GM12865 (cell line): ENCODE data around the gene CHKB.
"Not testable (repeated sequence)": the region's sequence is repeated elsewhere in the genome, so short reads cannot be mapped to it uniquely, and the experiment has no call there.

Source experiments
- DNase-seq: peaks from one replicate; pipeline ENCODE4 v3.0.0; 2010; ENCODE audit warnings: low read depth
- H3K4me3 ChIP-seq: 2 replicates; pipeline ENCODE4 v1.5.1; 2011; ENCODE audit warnings: mild to moderate bottlenecking, low read depth, low read length, control low read depth
- TF ChIP-seq, protein P1 (sequence below): IDR thresholded peaks from 2 replicates; pipeline ENCODE4 v1.5.1; 2011; ENCODE audit warnings: low read length, control low read depth, low read depth, inconsistent platforms; ENCODE audit not compliant: insufficient read depth; ENCODE audit errors: missing control alignments

The CHKB gene

DNA sequence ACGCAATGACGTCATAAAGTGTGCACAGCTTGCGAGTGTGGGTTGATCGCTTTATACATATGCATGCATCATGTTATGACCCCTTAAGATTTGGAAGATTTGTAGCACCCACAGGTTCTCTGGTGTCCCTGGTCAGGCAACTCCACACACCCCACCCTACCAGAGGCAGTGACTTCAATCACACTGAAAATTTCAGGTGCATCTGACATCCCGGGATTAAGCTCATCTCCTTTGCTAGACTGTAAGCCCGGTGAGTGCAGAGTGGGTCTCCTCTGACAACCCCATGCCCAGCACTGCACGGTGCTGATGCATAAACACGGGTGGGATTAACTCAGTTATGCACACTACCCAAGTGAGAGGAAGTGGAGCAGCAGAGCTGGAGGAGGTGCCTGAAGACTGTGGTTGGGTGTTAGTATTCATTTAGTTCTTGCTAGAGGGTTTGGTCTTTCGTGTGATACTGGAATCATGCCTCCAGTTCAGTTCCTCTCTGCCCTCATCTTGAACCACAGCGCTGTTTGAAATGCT, 38.8 kb upstream of the CHKB start:
- H3K4me3 ChIP-seq, result peak overlapping the region; percentile 50
- peak; percentile 85 for DNase-seq
- TF ChIP-seq, protein P1, sequence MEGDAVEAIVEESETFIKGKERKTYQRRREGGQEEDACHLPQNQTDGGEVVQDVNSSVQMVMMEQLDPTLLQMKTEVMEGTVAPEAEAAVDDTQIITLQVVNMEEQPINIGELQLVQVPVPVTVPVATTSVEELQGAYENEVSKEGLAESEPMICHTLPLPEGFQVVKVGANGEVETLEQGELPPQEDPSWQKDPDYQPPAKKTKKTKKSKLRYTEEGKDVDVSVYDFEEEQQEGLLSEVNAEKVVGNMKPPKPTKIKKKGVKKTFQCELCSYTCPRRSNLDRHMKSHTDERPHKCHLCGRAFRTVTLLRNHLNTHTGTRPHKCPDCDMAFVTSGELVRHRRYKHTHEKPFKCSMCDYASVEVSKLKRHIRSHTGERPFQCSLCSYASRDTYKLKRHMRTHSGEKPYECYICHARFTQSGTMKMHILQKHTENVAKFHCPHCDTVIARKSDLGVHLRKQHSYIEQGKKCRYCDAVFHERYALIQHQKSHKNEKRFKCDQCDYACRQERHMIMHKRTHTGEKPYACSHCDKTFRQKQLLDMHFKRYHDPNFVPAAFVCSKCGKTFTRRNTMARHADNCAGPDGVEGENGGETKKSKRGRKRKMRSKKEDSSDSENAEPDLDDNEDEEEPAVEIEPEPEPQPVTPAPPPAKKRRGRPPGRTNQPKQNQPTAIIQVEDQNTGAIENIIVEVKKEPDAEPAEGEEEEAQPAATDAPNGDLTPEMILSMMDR, result no peak

DNA sequence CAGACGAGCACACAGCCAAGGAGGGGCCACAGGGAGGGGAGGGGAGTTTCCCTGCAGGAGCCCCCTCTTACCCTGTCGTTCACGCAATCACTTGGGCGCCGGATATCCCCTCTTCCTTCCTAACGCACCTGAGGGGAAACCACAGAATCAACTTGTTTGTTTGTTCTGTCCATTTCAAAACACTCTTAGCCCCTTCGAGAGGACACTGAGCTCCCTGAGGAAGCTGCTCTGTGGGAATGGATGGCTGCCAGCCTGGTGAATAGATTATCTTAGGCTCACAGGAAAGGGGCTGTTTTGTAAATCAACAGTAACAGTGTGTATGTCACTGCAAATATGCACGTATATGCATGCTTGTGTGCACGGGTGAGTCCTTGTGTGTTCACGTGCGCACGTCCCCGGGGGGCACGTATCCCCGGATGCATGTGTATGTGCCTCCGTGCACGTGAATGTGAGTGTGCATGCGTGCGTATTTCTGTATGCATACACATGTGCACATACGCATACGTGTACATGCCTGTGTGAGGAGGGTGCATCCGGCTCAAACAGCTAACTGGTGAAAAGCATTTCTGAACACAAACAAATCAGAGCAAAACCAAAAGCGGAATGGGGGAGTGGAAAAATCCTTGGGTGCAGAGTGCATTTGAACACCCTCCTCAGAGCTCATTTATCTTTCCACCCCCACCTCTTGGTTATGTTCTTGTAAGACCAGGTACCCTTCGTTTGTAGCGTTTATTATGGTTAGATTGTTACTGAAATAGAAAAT, 38.1 kb upstream of the CHKB start:
- H3K4me3 ChIP-seq, result peak overlapping the region; percentile 50
- DNase-seq, result peak; percentile 92
- TF ChIP-seq, protein P1, result no peak

DNA sequence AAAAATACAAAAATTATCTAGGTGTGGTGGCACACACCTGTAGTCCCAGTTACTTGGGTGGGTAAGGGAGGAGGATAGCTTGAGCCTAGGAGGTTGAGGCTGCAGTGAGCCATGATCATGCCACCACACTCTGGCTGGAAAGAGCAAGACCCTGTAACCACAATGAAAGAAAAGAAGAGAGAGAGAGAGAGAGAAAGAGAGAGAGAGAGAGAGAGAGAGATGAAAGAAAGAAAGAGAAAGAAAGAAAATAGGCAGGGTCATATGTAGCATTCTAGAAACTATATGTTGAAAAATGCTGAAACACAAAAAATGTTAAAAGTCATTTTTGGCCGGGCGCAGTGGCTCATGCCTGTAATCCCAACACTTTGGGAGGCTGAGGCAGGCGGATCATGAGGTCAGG, 31.6 kb upstream of the CHKB start:
- DNase-seq, H3K4me3 ChIP-seq: not testable (repeated sequence)

DNA sequence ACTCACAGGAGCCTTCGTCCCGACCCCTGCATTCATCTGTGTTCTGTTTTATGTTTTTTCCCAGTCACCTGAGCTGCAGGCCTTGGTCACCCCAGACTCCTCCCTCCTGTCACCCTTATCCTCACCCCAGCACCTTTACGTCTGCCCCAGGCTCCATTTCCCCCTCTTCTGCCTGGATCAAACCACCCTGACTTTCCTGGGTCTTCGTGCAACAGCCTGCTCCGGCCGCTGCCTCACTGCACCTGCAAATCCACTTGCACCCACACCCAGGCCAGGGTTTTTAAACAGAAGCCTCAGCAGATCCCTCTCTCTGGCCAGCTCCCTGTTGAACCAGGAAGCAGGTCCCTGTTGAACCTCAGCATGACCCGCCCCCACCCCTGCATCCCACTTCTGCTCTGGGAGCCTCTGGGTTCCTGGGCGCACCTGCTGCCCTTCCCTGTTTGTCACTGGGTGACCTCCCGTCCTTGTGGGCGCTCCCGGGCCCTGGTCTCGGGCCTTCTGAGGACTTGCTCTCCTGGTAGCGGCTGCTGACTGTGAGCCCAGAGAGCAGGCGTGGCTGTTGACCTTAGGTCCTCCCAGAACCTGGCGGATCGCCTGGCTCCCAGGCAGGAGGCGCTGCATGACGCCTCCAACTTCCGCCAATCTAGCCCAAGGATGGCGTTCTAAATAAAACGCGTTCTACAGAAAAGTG, 30.8 kb upstream of the CHKB start:
- no peak for DNase-seq
- no peak overlapping the region for H3K4me3 ChIP-seq

DNA sequence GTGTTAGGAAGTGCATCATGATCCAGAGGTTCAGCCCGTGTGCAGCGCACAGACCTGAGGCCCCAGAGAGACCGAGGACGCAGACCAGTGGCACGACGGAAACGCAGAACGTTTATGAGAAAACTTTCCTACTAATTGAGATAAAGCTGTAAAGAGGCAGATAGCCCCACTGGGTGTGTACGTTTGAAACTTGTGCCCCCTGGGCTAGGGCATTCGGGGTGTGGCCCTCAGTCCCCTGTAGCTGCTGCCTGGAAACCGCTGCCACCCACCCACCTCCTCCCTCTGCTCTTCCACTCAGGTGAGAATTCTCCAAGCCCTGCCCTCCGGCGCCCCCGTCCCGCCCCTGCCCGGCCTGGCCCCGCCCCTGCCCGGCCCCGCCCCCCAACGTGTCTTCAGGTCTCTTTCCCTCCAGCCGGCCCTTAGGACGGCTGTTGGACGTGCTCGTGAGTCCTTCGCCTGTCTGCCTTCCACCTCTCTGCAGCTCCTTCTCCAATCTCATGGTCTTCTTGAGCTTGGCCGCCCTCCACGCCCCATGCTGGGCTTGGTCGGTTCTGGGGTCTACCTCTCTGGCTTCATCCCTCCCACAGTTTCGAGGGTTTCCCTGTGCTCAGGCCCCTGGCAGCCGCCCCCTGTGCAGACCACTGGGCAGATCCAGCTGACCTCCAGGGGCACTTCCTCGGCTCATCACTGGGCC, 30.0 kb upstream of the CHKB start:
- TF ChIP-seq, protein P1, result no peak
- no peak for DNase-seq
- no peak overlapping the region for H3K4me3 ChIP-seq

More for the DNA sequence above, 30.8 kb upstream of the CHKB start:
- TF ChIP-seq, protein P1, result no peak

DNA sequence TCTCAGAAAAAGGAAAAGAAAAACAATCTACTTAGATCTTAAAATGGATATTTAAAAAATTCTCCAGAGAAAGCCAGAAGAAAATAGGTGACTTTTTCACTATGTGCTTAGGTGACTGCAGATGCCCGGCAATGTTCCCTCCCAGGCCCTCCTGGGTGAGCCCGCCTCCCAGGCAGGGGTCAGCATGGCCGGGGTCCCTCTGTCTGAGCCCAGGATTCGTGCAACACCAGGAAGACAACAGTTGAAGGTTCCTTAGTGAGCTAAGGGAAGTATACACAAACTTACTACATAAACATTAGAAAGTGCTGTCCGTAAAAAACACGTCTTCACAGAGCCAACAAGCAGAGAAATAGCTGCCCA, 29.5 kb upstream of the CHKB start:
- H3K4me3 ChIP-seq, result no peak overlapping the region
- TF ChIP-seq, protein P1, result no peak
- no peak for DNase-seq
